Muscle of back (tissue), 11 donors: ENCODE measurements around the gene TMOD1. TPM values are rescaled to one million over a fixed set of nuclear protein-coding genes. Genes with fewer than 3 reads are reported as not detected.

Source experiments
- DNase-seq, 3 donors: peaks; one replicate each; pipeline versions ENCODE4 v3.0.0 to v3.0.0-alpha.2; 2013
- polyA plus RNA-seq, 10 donors: library from polyadenylated mRNA; unstranded; fragments of 120-200 nt; gene quantifications; one replicate each; pipeline ENCODE4 v1.2.1, GENCODE V29; 2013; ENCODE audit not compliant: insufficient read length in 10 of 10

The TMOD1 gene
- polyA plus RNA-seq, 10 donors, result 70.8 to 161 (median 128) TPM

DNA sequence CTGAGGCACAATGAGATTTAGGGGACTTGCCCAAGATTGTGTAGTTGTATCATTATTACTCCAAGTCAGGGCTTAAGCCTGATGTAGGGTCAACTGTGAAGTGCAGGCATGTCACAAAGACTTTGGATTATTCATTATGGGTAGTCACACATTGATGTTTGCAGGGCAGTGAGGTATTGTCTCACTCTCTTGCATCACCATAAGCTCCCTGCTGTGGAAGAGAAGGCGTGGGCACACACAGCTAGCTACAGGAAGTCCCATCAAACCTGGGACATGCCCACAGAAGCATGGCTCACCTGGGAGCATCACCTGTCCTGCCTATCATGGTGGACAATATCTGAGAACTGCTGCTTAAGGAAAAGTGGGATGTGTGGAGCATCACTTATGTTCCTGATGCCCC, 42.1 kb downstream of the TMOD1 start:
- no peak for DNase-seq

DNA sequence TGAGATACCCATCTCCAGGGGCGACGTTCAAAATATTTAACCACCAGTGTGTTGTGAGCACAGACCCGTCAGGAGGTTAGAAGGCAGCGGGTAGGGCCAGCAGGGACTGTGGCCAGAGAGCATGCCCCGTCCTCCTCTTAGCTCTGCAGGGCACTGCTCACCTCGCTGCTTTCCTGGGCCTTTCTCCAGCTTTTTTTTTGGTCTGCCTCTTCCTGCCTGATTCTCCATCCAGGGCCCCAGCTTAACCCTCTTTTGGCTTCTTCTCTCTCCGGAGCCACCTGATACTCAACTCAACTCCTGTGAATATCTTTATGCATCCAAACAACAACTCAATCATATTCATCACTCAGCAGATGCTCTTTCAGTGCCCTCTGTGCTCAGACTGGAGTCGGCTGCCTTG, 44.0 kb downstream of the TMOD1 start:
- DNase-seq, result no peak

DNA sequence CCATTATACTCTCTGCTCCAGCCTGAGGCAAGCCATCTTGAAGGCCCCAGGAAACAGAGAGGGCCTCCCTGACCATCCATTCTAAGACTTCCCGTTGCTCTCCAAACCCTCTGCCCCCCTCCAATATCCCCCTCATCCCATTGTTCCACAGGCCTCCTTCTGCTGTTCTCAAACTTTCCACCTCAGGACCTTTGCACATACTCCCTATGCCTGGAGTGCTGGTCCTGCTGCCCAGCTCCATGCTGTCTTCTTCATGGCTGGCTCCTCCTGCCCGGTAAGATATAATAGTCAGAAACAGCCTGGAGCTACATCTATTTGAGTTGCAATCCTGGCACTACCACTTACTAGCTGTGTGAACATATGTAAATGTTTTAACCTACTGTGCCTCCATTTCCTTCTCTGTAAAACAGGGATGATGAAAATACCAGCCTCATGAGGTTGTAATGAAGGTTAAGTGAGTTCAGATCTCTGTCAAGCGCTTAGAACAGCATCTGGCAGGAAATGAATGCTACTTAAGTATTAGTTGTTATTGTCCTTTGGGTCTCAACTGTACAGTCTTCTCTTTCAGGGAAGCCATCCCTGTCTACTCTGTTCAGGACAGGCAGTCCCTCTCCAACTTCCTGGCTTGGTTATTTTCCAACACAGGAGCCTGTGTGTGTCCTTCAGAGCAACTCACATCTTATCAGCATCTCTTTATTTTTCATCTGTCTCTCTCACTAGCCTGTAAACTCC, 45.8 kb downstream of the TMOD1 start:
- DNase-seq, result no peak

DNA sequence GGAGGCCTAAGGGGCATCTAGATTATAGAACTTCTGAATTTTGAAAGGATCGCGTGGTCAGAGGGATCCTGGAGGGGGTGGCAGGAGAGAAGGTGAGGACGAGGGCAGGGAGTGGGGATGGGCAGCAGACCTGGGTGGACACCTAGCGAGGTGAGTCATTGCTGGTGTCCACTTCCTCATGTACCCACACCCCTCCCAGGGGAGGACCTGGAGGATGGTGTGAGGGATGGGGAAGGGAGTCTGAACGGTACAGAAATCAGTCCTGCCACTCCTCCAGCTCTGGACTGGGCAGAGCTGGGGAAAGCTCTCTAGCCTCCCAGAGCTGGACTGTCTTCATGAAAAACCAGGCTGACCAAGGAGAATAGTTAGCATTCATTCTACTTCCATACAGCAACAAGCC, 46.9 kb downstream of the TMOD1 start:
- no peak for DNase-seq

DNA sequence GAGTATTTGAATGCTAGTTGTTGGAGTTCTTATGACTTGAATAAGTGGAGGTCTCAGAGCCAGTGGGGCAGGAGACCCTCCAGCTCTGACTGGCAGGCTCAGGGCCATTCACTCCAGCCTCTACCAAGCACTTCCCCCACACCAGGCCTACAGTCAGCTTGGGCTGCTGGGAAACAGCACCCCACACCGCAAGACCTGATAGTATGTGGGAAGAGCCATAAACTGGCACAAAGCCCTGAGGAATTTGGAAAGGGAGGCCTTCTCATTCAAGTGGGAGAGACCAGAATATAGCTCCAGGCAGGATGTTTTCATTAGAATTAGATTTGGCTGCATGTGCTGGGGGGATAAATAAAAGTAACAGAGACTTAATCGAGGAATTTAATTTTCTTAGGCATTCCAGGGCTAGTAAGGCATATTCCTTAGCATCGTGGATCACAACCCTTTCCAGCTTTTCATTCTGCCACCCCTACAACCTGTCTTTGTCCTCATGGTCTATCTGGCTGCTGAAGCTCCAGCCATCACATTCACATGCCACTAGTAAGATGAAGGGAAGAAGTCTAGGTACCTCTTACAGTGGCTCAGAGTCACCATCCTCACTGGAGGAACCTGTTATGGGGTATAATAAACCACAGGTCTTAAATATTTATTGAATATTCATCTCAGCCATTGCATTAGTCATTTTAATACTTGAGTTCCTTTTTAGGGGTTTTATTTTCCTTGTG, 47.5 kb downstream of the TMOD1 start:
- no peak for DNase-seq

DNA sequence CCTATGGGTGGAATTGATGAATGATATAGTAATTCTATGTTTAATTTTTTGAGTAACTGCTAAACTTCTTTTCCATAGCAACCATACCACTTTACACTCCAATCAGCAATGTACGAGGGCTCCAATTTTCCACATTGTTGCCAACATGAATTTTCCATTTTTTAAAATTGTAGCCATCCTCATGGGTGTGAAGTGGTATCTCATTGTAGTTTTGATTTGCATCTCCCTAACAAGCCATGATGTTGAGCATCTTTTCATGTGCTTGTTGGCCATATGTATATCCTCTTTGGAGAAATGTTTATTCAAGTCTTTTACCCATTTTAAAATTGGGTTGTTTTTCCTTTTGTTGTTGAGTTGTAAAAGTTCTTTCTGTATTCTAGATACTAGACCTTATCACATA, 48.9 kb downstream of the TMOD1 start:
- no peak for DNase-seq

DNA sequence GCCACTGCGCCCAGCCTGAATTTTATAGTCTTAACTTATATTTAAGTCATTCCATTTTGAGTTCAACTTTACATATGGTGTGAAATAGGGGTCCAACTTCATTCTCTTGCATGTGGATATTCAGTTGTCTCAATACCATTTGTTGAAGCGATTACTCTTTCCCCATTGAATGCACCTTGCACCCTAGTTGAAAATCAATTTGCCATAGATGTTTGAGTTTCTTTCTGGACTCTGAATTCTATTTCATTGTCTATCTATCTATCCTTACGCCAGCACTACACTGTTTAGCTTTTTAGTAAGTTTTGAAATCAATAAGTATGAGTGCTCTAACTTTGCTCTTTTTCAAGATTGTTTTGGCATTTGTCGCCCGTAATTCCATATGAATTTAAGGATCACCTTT, 49.8 kb downstream of the TMOD1 start:
- no peak for DNase-seq

DNA sequence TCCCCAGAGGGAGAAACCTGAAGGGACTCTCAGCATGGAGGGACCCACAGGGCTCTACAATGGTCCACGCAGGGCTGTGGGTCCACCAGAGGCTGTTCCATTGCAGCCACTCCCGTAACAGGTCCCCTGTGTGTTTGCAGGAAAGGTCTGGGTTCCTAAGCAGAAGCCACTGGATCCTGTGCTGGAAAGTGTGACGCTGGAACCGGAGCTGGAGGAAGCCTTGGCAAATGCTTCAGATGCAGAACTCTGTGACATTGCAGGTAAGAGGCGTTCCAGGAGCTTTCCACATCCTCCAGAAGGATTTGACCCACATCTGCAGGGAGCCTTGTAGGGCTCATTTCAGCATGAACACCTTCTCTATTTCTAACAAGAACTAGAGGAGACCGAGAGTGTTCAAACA, 51.7 kb downstream of the TMOD1 start:
- no peak for DNase-seq

DNA sequence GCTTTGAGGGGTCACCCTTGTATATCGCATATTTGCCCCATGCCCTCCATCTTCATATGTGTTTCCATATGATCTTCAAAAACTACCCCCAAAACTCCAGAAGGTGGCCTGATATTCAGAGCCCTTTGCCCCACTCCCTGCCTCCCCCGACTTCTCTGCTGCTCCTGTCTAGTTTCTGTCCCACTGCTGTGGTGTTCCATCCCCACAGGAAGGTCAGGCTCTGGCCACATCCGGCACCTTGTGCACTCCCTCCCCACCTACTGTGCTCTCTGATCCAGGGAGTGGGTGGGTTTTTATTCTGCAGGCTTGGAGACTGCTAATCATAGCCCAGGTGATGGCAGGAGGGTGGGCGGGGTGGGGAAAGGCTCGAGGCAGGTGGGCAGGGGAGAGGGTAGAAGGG, 52.4 kb downstream of the TMOD1 start:
- DNase-seq, result no peak

DNA sequence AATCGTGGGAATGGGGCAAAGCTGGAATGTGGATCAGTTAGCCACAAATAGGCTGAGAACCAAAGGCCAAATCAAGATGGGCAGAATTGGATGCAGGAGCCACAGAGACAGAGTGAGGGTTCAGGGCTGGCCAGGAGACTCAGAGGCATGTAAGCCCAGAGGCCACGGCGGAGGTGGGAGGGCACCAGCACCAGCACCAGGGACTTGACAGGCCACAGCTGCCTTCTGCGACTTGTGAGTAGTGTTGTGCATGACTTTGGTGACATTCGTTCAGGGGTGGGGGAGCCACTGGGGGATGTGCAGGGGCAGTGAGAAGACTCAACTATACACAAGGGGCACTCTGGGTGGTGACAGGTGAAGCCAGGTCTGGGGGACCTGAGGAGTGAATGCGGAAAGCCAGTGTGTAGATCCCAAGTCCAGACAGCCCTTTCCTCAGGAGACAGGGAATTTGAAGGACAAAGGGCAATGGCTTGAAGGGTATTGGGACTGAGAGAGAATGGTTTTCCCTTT, 53.2 kb downstream of the TMOD1 start:
- no peak for DNase-seq

DNA sequence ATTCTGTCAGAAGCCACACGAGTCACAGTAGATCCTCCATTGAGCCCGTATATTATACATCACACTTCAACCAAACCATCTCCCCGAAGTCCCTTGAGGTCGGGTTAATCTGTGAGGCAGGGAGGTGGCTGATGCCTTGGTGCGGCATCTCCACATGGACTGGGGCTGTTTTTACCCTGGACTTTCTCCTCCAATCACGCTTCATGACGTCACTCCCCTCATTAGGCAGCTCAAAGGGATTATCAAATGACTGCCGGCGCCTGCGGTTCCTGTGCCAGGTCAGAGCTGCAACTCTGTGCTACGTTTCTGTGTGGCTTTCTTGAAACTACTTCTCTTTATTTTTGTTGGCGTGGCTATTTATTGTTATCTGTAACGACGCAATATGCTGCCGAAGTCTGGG, 53.7 kb downstream of the TMOD1 start:
- DNase-seq, result no peak

DNA sequence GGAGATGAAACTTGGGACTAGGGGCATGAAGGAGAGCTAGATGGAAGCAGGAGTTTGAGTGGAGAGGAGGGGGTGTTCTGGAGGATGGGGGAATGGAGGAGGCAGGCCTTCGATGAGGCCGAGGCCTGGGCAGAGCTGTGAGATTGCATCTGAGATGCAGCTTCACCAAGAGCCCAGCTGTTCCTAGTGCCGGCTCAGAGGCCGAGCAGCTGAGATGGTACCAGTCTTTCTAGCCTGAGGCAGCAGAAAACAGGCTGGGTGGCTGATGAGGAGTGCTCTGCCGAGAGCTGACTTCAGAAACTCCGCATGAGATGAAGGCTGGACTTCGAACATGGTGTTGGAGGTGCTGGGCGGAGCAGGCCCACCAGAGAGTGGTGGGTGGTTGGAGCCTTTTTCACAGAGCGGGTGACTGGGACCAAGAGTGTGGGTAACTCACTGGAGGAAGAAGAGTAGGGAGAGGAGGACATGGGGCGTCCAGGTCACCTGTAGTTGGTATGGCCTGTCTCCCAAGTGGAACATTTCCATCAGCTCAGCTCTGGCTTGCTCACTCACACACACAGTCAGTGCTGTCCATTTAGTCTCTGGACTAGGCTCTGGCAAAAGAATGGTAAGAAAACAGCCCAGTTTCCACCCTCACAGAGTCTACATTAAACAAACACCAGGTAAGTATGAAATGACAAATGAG, 54.7 kb downstream of the TMOD1 start:
- DNase-seq, result no peak

DNA sequence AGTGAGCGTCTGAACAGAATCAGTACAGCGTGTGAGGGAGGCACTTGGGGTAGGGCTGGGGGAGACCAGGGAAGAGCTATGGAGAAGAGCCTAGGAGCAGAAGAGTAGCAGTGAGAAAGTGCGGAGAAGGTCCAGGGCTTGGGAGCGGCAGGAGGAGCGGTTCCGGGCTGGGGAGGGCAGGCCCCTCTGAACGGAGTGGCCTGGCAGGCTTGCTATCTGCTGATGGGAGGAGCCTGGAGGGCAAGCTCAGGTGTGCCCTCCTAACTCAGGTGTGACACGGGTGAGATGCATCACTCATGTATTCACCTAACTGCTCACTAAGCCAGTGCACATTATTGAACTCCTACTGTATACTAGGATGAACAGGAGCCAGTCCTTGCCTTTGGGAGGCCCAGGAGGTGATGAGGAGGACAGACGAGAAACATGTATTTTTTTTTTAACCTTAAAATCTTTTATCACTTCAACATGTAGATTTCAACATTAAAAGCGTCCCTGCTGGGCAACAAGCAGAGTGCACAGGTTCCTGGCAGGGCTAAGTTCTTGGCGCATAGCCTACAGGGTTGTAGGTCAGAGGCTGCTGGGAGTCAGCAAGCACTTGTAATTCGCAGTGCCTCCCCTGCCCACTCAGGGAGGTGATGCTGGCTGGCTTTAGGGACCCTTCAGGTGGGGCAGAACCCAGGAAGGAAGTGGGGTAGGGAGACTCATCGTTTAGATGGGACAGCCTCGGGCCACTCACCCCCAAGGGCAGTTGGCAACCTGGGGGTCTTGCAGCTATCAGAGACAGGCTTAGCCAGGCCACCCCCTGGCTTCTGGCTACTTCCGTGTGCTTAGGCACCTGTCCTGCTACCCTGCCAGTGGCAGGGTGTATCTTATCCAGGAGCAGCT, 55.5 kb downstream of the TMOD1 start:
- no peak for DNase-seq

DNA sequence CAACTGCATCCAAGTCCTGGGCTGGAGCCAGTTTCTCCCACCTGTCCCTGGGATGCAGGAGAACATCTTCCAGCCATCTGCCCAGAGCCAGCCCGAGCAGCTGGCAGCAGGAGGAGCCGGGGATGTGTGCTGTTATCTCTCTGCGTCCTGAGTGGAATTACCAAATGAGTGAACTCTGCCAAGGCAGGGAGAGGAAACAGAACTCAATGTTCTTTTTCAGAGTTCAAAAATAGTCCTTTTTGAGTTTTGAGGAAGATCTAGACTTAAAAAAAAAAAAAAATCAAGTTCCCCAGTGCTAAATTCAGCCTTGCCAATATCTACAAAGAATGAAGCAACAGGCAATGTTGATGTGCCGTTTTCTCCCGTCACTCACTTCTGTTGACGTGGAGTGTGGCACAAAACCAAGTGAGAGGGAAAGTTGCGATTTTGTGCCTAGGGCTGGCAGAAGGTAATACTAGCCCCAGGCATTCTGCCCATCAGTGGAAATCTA, 56.2 kb downstream of the TMOD1 start:
- no peak for DNase-seq

DNA sequence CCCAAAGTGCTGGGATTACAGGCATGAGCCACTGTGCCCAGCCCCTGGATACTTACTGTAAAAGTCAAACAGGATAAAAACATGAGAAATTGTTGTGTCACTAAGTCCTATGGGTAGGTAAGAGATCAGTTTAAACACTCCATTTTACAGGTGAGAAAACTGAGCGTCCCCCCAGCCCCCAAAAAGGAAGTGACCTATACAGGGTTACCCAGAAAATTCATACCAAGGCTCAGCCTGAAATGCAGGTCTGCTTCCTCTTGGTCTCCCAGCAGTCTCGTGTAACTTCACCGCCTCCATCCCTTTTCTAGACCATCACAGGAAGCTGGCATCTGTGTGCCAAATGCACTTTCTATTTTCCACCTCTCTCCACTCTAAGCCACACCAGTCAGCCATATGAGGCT, 57.2 kb downstream of the TMOD1 start:
- no peak for DNase-seq

DNA sequence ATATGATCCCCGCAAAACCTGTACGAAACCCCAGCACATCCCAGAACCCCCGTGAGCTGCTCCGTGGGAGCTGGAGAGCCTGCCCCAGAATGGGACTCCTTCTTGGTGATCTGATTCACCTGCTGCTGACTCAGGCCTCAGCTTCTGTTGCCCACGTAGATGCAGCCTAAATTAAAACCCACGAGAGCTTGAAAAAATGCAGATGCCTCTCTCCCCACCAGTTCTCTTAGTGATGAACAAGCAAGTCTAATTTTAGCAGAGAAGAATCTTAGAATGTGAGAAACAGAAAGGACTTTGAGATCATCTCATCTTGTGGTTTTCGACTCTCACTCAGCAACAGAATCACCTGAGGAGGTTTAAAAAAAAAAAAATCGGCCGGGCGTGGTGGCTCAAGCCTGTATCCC, 57.6 kb downstream of the TMOD1 start:
- DNase-seq, result no peak

DNA sequence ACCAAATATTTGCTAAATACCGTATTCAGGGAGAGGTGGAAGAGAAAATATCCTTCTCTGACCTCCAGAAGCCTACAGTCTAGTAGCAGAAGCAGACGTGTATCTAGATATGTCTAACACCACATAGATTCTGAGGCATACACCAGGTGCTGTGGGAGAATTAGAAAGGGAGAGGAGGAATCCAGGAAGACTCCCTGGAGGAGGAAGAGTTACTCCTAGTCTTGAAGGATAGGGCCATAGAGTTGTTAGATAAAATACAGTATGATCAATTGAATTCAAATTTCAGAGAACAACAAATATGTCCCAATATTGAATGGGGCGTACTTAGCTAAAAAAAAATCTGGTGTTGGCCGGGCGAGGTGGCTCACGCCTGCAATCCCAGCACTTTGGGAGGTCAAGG, 58.7 kb downstream of the TMOD1 start:
- DNase-seq, result no peak

DNA sequence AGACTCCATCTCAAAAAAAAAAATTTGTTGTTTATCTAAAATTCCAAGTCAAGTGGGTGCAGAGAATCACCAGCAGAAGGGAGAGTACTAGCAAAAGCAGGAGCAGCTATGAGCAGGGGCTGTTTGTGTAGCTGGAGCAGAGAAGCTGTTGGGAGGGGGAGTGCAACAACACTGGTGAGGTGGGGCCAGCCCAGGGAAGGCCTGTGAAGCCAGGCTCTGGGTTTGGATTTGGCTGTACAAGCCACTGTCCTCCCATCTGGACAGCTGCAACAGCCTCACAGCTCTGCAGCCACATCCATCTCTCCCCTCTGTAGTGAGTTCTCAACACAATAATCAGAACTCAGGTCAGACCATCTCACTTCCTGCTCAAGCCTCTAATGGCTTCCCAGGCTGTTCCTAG, 59.4 kb downstream of the TMOD1 start:
- DNase-seq, result no peak

DNA sequence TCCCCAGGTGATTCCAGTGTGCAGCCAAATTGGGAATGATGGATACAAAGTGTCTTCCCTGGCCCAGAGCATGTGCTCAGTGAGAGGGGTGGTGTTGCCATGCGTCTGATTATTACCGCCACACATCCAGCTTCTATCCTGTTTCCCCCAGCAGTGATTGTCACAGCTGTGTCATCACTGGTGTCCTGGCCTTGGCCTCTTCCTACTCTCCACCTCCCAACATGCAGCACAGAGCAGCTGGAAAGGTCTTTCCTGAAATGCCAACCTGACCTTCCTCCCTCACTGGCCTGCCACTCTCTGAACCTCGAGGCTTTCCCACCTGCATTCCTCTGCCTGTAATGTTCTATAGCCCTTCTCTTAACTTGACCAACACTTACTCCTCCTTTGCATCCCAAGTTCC, 60.0 kb downstream of the TMOD1 start:
- DNase-seq, result no peak

DNA sequence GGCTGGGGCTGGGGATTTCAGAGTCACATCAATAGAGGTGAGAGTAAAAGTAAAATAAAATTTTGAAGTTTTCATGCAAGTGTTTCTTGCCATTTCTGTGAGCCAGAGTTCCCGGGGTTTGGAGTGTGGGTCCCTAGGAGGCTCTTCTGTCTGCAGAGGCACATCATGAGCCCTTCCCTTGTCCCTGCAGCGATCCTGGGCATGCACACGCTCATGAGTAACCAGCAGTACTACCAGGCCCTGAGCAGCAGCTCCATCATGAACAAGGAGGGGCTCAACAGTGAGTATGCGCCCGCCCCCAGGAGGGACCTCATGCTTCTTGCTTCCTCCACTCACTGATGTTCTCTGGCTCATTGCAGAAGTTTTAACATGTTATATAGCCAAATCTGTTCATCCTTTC, 61.1 kb downstream of the TMOD1 start:
- no peak for DNase-seq

DNA sequence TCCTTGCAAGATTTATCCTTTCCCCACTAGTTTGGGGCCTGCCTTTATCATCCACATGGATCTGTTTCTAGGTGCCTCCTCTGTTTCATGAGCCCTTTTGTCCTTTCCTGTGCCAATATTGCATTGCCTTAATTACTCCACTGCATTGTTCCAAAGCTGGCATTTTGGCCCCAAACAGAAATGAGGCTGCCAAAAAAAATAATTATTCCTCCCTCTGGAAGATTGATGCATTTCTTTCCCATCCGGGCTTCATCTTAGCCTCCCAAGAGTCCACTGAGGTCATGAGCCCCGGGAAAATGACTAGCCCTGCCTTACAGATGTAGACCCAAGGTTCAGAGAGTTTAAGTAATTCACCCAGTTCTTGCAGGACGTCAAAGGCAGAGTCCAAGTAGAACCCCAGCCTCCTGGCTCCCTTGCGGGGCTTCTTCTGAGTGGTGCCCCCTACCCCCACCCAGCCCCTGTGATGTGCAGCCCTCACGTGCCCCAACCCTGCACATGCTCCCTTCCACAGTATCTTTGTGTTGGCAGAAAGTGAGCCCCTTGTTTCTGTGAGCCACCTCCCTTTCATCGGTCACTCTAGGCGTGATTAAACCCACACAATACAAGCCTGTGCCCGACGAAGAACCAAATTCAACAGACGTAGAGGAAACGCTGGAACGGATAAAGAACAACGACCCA, 62.1 kb downstream of the TMOD1 start:
- no peak for DNase-seq
